B cell (primary cell): ENCODE measurements around the gene ABCA7. TPM values are rescaled to one million over a fixed set of nuclear protein-coding genes. Genes with fewer than 3 reads are reported as not detected.

Experiments used
- ATAC-seq: fragments of 200-7000 bp; cut with Tn5 transposase; one replicate; pipeline ENCODE4 v1.10.0; 2021; ENCODE audit warnings: low read depth, mild to moderate bottlenecking, moderate number of reproducible peaks, moderate library complexity
- CTCF ChIA-PET: fragments of 350-600 bp; sonication (Branson Sonifier 250); formaldehyde crosslinking; loops from one replicate; lab custom pipeline; 2021; ENCODE audit warnings: antibody characterized with exemption, inconsistent platforms; lab: Charles Lee
- POLR2A ChIA-PET: fragments of 350-600 bp; sonication (Branson Sonifier 250); formaldehyde crosslinking; loops from one replicate; lab custom pipeline; 2021; ENCODE audit warnings: antibody characterized with exemption; lab: Charles Lee
- DNase-seq: peaks from one replicate; pipeline ENCODE4 v3.0.0; 2013
- H2AFZ ChIP-seq: 2 replicates; pipeline ENCODE4 v1.6.1; 2012; ENCODE audit warnings: mild to moderate bottlenecking, low read depth, low read length; ENCODE audit not compliant: insufficient read depth, poor library complexity, severe bottlenecking
- H3K27ac ChIP-seq, 2 donors: 1 replicate in 1 of 2; 2 replicates in 1 of 2; pipeline ENCODE4 v1.5.1; 2012 to 2013; ENCODE audit warnings: low read length in 2 of 2, mild to moderate bottlenecking in 2 of 2, moderate library complexity in 1 of 2
- H3K27me3 ChIP-seq, 4 experiments: fragments of 200-600 bp in 1 of 4; sonication (generic) in 1 of 4; replicated peaks in 1 of 4; 1 replicate in 2 of 4; 2 replicates in 2 of 4; pipeline versions ENCODE4 v1.6.1 to v1.7.0; 2013 to 2016; ENCODE audit warnings: low read length in 3 of 4, mild to moderate bottlenecking in 2 of 4, mixed read lengths in 1 of 4, moderate library complexity in 1 of 4; ENCODE audit not compliant: insufficient read depth in 4 of 4, control insufficient read depth in 3 of 4; ENCODE audit errors: control extremely low read depth in 1 of 4
- H3K36me3 ChIP-seq, 2 experiments: replicated peaks in 1 of 2; 1 replicate in 1 of 2; 2 replicates in 1 of 2; pipeline versions ENCODE4 v1.6.1 to v1.7.1; 2013; ENCODE audit warnings: low read length in 1 of 2; ENCODE audit not compliant: insufficient read depth in 2 of 2, control insufficient read depth in 1 of 2; ENCODE audit errors: control extremely low read depth in 1 of 2, extremely low read depth in 1 of 2
- H3K4me1 ChIP-seq, 2 donors: fragments of 200-600 bp in 1 of 2; sonication (generic) in 1 of 2; 1 replicate in 1 of 2; 2 replicates in 1 of 2; pipeline versions ENCODE4 v1.5.1 to v1.6.1; 2013 to 2017; ENCODE audit warnings: low read length in 2 of 2; ENCODE audit not compliant: control insufficient read depth in 2 of 2, insufficient read depth in 2 of 2
- H3K4me2 ChIP-seq: replicated peaks from 2 replicates; pipeline ENCODE3; 2012; ENCODE audit warnings: mild to moderate bottlenecking, low read depth, low read length; ENCODE audit not compliant: poor library complexity, severe bottlenecking
- H3K4me3 ChIP-seq, 5 experiments: fragments of 200-600 bp in 1 of 5; sonication (generic) in 1 of 5; 1 replicate in 3 of 5; 2 replicates in 2 of 5; pipeline versions ENCODE4 v1.5.1 to v1.7.0; 2011 to 2016; ENCODE audit warnings: low read length in 4 of 5, mild to moderate bottlenecking in 4 of 5, low read depth in 2 of 5, control low read depth in 1 of 5, moderate library complexity in 1 of 5; ENCODE audit not compliant: insufficient read depth in 1 of 5; ENCODE audit errors: control extremely low read depth in 1 of 5, extremely low read depth in 1 of 5
- H3K79me2 ChIP-seq: fragments of 200-600 bp; sonication (generic); one replicate; pipeline ENCODE4 v1.6.0; 2016; ENCODE audit warnings: low read length; ENCODE audit not compliant: control insufficient read depth, insufficient read depth
- H3K9ac ChIP-seq: fragments of 200-600 bp; sonication (generic); 2 replicates; pipeline ENCODE4 v1.6.1; 2017; ENCODE audit warnings: mild to moderate bottlenecking, low read length, moderate library complexity
- H3K9me3 ChIP-seq, 3 donors: one replicate each; pipeline versions ENCODE4 v1.6.1 to v1.7.1; 2013; ENCODE audit warnings: low read length in 2 of 3; ENCODE audit not compliant: control insufficient read depth in 2 of 3, insufficient read depth in 1 of 3; ENCODE audit errors: control extremely low read depth in 1 of 3
- H4K20me1 ChIP-seq: 2 replicates; pipeline ENCODE4 v1.6.0; 2012; ENCODE audit warnings: mild to moderate bottlenecking, low read length; ENCODE audit not compliant: insufficient read depth, control insufficient read depth, poor library complexity, severe bottlenecking
- H3K27ac Mint-ChIP-seq: one replicate; pipeline ENCODE4 v1.8.0; 2021; ENCODE audit warnings: mixed read lengths
- H3K27me3 Mint-ChIP-seq: one replicate; pipeline ENCODE4 v1.8.0; 2021; ENCODE audit warnings: mixed read lengths
- H3K4me1 Mint-ChIP-seq: one replicate; pipeline ENCODE4 v1.8.0; 2021; ENCODE audit warnings: mixed read lengths
- H3K4me3 Mint-ChIP-seq: one replicate; pipeline ENCODE4 v1.8.0; 2021; ENCODE audit warnings: mixed read lengths
- H3K9me3 Mint-ChIP-seq: one replicate; pipeline ENCODE4 v1.8.0; 2022; ENCODE audit warnings: mixed read lengths; ENCODE audit not compliant: insufficient read depth
- EZH2 ChIP-seq: IDR thresholded peaks from 2 replicates; pipeline ENCODE4 v1.6.1; 2012; ENCODE audit warnings: borderline replicate concordance, low read depth, mild to moderate bottlenecking, moderate library complexity, low read length; ENCODE audit not compliant: insufficient read depth, poor library complexity, severe bottlenecking
- WGBS: methylation state at CpG from one replicate; pipeline ENCODE4 v1.1.5; 2013; ENCODE audit warnings: missing lambda C conversion rate; ENCODE audit not compliant: insufficient coverage; 5-methylcytosine and 5-hydroxymethylcytosine counted together
- intact Hi-C: fragments of 100-400 bp; cut with micrococcal nuclease; formaldehyde crosslinking; loops from one replicate; pipeline ENCODE4 v1.10.0; 2022
- polyA plus RNA-seq: library from polyadenylated mRNA; depleted of rRNA; stranded (reverse); fragments of >200 nt; gene quantifications from 2 replicates; pipeline ENCODE4 v1.2.3, GENCODE V29; 2012
- total RNA-seq, 2 donors: library from RNA; stranded (reverse); fragments of 120-200 nt in 1 of 2; gene quantifications; 1 replicate in 1 of 2; 2 replicates in 1 of 2; pipeline versions ENCODE4 v1.2.3 to v1.2.4, GENCODE V29; 2013 to 2022
- TF ChIP-seq, protein P1 (sequence below): fragments of 200-600 bp; IDR thresholded peaks from one replicate; pipeline ENCODE4 v1.8.0; 2022; ENCODE audit warnings: antibody characterized with exemption, mild to moderate bottlenecking

ABCA7 gene
- total and polyA plus RNA-seq, 2 donors (not counting 1 experiment from before 2014, with no cell fraction given) = 192 to 281 TPM

DNA sequence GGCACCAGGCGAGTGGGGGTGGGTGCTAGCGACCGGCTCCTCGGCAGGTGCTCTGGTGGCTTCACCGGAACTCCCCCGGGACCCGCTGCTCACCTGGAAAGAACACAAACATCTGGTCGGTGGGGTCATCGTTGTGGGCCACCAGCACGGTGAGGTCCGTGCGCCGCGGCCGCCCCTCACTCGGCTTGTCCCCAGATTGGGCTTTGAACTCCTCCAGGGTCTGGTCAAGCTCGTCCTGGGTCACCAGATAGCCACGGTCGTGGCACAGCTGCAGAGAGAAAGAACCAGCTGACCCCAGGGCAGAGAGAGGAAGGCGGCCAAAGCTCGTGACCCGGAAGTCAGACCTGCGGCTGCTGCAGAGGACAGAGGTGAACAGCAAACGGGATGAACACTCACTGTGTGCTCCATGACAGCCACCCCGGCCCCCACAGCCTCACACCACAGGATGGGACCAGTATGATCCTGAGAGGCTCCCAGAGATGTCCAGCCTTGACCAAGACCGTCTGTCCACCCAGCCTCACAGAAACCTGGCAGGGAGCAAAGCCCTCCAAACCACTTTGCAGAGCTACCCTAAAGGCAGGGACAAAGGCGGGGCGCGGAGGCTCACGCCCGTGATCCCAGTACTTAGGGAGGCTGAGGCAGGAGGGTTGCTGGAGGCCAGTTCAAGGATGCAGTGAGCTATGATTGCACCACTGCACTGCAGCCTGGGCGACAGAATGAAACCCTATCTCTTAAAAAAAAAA is 54.1 kb downstream of the ABCA7 start:
- ChIA-PET CTCF (interaction anchor here (0.7 to 2.8 kb wide), 4 partner anchors 27 to 151 kb away, joined by 3 to 7 read pairs (median 5); partner anchors contain the start of gene ARHGAP45), POLR2A (interaction anchor here (0.6 to 2.5 kb wide), 12 partner anchors 8 to 175 kb away, joined by 3 to 14 read pairs (median 4); partner anchors contain the start of genes ARHGAP45, CIRBP and GPX4)
- peaks cover 52% of the 10 kb centered on the region for H4K20me1 ChIP-seq
- H3K4me3 ChIP-seq = peak overlapping the region in 4 of 5 experiments; percentile 72 to 86 (median 76)
- H3K4me3 Mint-ChIP-seq = peak overlapping the region; percentile 97
- peak overlapping the region; percentile 89 for H3K4me2 ChIP-seq
- no peaks in the 10 kb centered on the region for H3K9me3 Mint-ChIP-seq
- TF ChIP-seq, protein P1, sequence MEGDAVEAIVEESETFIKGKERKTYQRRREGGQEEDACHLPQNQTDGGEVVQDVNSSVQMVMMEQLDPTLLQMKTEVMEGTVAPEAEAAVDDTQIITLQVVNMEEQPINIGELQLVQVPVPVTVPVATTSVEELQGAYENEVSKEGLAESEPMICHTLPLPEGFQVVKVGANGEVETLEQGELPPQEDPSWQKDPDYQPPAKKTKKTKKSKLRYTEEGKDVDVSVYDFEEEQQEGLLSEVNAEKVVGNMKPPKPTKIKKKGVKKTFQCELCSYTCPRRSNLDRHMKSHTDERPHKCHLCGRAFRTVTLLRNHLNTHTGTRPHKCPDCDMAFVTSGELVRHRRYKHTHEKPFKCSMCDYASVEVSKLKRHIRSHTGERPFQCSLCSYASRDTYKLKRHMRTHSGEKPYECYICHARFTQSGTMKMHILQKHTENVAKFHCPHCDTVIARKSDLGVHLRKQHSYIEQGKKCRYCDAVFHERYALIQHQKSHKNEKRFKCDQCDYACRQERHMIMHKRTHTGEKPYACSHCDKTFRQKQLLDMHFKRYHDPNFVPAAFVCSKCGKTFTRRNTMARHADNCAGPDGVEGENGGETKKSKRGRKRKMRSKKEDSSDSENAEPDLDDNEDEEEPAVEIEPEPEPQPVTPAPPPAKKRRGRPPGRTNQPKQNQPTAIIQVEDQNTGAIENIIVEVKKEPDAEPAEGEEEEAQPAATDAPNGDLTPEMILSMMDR = no peak
- TF ChIP-seq EZH2 = no peak
- H3K36me3 ChIP-seq = peaks cover 0 to 29% of the 10 kb centered on the region in 2 experiments
- ATAC-seq (no peak), DNase-seq (no peak)
- no peak overlapping the region for H2AFZ ChIP-seq
- H3K9me3 ChIP-seq = no peaks in the 10 kb centered on the region
- H3K4me1 ChIP-seq = peaks cover 24 to 31% of the 10 kb centered on the region in 2 donors
- H3K4me1 Mint-ChIP-seq = peaks cover 35% of the 10 kb centered on the region
- peak overlapping the region; percentile 89 for H3K9ac ChIP-seq
- peak overlapping the region; percentile 70 for H3K27ac Mint-ChIP-seq
- no peaks in the 10 kb centered on the region for H3K27me3 Mint-ChIP-seq
- intact Hi-C loops = loop anchor here (2.0 kb wide), 2 partner anchors 55 to 73 kb away; partner anchors contain the start of genes RNU6-2 and TMEM259
- peaks cover 57% of the 10 kb centered on the region for H3K79me2 ChIP-seq
- no peaks in the 10 kb centered on the region for H3K27me3 ChIP-seq
- H3K27ac ChIP-seq = peak overlapping the region in 1 of 2 donors; percentile 70
- WGBS = 82% methylated on average over 31 of the region's 32 CpGs
